SW480 (cell line): ENCODE results near the gene CSTF3.

Source experiments
- DNase-seq: peaks from one replicate; pipeline ENCODE4 v3.0.0-alpha.2; 2016; ENCODE audit warnings: low spot score

Gene CSTF3

DNA sequence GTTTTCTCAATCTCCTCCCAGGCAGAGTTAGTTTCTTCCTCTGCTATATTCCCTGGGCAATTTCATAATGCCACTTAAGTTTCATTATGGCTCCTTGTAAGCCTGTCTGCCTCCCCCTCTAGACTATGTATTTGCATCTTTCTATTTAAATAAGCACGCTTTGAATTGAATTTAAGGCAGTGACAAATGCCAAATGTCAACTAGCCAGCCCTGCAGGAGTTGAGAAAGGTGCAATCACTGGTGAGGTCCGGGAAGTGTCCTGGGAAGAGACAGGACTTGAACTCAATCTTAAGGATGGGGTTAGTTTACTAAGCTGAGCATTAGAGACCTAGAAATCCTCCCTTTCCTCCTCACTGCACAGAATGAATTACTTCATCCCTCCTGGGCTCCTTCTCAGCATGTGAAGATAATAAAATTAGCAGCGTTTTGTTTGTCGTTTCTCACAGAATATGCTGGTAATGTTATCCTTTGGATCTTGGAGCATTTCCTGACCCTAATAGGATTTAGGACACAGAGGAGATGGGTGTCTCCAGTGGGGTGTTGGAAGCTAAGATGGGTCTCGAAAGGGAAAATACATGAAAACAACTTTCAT, 120.3 kb downstream of the CSTF3 start:
- no peak for DNase-seq

DNA sequence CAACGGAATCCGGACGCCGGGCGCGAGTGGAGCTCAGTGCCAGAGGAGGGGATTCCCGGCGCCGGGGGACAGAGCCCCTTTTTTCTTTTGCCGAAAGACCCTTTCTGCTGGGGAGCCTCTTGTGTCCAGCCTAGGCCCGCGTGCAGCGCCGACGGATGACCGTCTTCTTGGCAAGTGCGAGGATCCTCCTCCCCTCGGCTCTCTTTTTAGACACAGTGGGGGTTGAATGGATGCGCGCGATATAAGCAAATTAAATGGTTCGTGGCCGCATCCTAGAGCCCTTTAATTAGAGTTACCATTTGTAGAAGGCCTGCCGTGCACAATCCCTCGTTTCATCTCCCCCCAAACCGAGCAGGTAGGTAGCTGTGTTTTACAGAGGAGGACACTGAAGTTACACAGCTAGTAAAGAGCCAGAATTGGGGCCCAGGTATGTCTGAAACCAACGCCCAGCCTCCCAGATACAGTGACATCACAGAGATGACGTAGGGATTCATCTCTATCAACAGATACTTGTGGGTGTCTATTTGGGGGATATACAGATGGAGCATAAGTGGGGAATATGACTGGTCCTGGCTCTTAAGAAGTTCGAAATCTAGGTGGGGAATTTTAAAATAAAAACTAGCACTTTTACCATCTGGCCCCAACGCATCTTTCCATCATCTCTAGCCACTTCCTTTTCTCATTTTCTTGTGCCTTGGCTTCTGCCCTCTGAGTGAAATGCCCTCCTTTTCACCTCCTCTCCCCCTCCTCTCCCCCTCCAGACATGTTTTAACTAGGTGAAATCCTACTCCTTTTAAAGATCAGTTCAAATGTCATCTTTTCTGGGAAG, 121.0 kb downstream of the CSTF3 start:
- peak; percentile 58 for DNase-seq

DNA sequence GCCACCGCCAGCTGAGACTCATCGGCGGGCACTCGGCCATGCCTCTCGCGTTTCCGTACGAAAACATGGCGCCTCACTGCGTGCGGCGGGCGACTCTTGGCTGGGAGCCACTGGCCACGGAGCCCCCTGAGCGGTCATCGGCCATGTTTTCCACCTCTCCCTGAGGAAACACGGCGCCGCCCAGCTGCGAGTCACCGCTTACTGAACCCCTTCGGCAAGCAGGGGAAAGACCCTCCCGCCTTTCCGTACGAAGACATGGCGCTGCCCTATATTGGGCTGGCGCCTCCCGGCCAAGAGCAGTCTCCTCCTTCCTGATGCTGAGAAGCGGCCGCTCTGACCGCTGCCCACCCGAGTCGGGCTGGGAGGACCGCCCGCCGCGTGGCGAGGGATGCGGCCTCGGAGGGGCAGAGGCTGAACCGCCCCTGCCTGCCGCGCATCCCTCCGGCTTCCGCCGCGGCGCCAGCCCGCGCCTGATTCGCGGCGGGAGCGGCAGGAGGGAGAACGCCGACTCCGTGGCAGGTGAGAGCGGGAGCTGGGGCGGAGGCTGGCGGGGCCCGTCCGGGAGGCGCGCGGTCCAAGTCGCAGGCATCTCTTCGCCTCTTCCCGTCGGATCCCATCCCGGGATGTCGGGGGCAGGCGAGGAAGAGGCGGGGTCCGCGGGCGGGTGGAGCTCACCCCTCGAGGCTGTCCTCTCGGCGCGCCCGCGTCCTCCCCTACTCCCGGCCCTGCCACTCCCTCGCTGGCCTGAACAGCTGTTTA, 121.8 kb downstream of the CSTF3 start, which contains the start of gene TCP11L1:
TCP11L1 (plus strand) TSS at position 299 of the 759 bp plus-strand sequence. CDS start 4,202 bp downstream, outside the sequence.
- peak; percentile 92 for DNase-seq

DNA sequence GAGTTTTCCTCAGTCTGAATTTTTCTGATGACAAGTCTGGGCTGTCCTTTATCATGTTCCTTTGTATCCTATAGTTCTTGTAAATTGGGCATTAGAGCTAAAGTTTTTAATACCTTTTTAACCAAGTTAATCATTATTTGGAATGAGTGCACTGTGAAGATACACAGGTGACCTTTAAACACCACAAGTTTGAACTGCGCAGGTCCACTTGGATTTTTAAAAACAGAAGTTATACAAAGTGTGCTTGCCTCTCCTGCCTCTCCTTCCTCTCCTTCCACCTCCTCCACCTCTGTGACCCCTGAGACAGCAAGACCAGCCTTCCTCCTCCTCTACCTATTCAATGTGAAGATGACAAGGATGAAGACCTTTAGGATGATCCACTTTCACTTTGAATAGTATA, 126.3 kb downstream of the CSTF3 start:
- no peak for DNase-seq
